ENCODE data around the gene KLRK1.
"Not testable (repeated sequence)": the region's sequence is repeated elsewhere in the genome, so short reads cannot be mapped to it uniquely, and the experiment has no call there.

KLRK1 gene

DNA sequence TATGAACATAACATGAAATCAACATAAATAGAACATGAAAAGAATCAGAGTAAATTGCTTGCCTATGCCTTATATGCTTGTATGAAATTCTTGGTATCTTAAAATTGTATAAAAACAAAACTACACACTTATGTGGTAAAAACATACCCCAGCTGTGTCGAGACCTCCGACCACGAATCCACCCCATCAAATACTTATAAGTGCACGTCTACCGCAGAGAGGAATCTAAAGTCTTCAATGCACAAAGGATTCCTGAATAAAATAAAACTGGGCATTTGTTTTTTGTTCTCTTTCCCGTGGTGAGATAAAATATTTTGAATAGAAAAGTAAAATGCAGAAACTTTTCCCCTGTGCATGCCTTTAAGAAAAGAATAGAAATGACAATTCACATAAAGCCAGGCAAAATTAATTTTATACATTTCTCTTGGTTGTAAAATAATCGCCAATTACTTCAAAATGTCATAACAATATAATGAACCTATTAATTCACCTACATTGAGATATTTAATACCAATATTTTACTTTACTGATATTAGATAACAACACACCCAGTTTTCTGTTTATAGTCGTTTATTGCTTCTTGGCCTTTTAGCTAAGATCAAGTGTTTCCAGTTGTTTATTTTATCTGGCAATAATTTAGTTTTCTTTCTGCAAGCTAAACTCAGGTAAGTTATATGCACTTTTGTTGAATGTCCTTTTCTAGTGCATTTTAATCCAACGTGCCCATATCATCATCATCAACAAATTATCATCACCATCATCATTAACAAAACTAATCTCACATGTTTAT lies 1.0 kb downstream of the KLRK1 start:
- DNase-seq, result no peak

DNA sequence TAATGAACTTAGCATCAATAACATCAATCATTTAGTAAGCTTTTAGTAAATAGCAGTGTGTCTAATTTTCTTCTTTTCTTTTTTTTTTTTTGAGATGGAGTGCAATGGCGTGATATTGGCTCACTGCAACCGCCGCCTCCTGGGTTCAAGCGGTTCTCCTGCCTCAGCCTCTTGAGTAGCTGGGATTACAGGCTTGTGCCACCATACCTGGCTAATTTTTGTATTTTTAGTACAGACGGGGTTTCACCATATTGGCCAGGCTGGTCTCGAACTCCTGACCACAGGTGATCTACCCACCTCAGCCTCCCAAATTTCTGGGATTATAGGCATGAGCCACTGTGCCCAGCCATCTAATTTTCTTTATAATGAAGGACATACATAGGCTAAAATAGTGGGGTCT lies 2.3 kb downstream of the KLRK1 start:
- DNase-seq, result not testable (repeated sequence)

DNA sequence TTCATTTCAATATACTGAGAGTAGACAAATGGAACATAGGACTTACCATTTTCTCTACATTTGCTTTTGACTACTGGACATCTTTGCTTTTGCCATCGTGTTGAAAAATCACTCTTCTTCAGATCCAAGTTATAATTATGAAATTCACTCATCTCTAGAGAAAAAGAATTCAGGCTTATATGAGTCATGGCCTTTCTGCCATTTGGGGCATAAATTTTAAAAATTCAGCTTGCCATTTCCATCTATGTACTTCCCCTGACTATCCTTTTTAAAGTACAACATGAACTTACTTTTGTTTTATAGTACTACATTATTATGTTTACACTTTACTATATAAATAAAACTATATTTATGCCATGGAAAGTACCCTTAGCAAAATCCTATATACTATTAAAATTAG lies 3.0 kb downstream of the KLRK1 start:
- DNase-seq, result no peak

DNA sequence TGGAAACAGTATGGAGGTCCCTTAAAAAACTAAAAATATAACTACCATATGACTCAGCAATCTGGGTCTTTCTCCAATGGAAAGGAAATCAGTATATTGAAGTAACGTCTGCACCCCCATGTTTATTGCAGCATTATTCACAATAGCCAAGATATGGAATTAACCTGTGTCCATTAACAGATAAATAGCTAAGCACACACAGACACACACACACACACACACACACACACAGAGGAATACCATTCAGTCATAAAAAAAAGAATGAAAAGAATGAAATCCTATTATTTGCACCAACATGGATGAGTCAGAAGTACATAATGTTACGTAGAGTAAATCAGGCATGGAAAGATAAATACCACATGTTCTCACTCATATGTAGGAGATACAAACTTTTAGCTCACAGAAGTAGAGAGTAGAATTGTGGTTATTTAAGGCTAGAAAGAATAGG lies 4.7 kb downstream of the KLRK1 start:
- DNase-seq, result no peak

DNA sequence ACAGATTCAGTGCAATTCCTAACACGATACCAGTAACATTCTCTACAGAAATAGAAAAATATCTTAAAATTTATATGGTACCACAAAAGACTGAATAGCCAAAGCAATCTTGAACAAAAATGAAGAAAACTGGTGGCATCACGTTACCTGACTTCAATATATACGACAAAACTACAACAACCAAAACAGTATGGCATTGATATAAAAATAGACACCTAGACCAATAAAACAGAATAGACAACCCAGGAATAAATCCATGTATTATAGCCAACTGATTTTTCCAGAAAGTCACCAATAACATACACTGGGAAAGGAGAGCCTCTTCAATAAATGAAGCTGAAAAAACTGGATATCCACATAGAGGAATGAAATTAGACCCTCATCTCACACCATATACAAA lies 5.7 kb downstream of the KLRK1 start:
- no peak for DNase-seq

DNA sequence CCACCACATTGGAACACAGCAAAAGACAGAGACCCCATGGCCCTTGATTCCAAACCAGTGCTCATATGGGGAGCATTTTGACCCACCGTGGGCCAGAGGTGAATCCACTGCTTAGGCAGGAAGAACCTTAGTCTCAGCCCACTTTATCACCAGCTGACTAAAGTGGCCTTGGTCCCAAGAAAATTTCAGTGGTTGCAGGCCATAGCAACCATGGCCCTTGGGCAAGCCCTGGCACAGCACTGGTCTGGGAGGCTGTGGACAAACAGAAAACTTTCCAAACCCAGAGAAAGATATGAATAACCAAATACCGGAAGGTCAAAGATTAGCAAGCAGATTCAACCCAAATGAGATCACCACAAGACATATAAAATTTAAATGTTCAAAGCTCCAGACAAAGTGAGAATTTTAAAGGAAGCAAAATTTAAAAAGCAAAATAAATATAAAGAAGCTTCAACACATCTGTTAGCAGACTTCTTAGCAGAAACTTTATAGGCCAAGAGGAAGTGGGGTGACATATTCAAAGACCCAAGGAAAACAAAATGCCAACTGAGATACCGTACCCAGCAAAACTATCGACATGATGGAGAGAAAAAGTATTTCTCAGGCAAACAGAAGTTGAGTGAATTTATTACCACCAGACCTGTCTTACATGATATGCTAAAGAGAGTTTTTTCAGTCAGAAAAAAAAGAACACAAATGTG lies 7.8 kb downstream of the KLRK1 start:
- no peak for DNase-seq

DNA sequence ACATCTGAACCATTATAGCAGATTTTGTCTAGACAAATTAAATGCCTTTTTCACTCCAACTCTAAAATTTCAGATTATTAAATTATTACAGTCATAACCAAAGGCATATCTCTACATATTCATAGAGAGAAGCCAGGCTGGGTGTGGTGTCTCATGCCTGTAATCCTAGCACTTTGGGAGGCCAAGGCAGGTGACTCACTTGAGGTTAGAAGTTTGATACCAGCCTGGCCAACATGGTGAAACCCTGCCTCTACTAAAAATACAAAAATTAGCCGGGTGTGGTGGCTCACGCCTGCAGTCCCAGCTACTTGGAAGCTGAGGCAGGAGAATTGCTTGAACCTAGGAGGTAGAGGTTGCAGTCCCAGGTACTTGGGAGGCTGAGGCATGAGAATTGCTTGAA lies 11.1 kb downstream of the KLRK1 start:
- DNase-seq, result not testable (repeated sequence)

DNA sequence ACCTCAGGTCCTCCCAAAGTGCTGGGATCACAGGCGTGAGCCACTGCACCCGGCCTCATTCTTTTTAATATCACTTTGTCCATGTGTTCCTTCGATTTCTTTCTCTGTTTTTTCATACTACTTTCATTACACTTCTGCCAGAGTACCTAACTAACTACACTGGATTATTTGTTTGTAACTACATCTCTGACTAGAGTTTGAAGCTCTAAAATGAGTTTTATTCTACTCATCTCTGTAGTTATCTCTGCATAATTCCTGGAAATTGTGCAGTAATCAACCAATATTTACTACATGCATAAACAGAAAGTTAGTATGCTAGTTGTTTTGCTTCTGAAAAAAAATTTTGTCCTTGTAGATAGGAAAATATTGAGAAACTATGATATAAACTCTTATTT lies 15.2 kb downstream of the KLRK1 start:
- DNase-seq, result no peak

DNA sequence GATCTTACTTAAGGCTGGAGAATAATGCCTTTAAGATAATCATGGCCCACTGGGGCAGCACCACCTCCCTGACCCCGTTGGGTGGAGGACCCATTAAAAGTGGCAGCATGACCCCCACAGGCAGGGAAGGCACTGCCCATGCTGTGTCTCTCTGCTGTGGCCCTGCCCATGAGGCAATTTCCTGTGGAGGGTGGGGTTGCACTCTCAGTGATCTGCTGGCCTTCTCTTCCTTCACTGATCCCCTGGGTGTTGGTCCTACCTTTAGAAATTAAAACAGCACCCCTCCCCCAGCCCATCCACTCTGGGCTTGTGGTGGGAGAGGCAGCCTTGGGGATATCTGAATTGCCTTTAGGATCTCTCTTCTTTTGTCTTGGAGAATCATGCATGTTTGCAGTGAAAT lies 17.3 kb downstream of the KLRK1 start:
- DNase-seq, result no peak

DNA sequence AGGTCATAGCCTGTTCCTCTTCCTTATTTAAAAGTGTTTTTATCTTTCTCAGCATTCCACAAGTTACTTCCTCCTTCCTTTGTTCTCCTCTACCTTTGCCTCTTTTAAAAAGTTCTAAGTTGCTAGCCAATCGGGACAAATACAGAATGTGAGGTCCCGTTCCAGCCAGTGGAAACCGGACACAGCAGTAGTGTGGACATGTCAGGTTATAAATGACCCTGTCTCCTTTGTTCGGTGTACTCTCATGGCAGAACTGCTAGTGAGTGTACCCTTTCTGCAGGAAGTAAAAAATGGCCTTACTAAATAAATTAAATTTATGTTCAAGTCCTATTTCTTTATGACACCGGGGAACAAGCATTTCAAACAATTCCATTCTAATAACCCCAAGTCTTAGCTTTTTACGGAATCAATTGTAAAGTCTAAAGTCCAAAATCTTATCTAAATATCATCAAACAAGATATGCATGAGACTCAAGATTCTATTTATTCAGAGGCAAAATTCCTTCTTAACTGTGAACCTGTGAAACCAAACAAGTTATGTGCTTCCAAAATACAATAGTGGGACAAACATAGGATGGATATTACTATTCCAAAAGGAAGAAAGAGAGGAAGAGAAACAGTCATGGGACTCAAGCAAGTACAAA lies 17.8 kb downstream of the KLRK1 start:
- DNase-seq, result not testable (repeated sequence)

DNA sequence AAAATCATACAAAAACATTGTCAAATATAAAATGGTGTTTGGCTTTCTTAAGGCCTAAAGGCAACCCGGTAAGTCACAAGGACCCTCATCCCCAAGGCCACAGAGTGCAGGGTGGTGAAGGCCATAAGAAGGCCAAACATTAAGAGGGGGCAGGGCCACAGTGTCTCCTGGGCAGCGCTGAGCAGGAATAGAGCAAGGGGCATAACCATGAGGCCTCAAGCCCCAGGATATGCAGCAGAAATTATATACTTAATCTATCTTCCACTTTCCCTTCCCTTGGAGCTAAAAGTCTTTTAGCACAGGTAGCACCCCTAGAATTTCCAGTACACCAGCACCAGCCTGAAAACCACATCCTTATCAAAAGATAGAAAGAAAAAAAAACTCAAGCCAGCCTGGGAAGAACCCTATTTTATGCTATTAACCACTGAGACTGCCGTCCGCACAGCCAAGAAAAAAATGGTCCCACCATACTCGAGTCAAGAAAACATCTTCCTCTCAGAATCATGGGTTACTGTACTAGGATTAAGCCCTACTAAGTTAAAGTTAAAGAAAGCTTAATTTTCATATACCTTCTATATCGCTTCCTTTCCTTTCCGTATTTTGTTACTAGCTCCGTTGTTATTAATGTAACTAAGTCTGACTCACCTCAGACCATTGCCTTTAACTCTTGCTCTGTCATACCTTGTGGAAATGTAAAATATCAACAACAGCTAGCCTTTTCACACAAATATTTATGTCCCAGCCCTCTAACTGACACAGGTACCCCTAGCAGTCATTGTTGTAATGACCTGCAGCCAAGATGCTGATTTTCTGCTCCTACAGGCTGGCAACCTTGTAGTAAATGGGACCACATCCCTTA lies 20.1 kb downstream of the KLRK1 start:
- DNase-seq, result no peak

DNA sequence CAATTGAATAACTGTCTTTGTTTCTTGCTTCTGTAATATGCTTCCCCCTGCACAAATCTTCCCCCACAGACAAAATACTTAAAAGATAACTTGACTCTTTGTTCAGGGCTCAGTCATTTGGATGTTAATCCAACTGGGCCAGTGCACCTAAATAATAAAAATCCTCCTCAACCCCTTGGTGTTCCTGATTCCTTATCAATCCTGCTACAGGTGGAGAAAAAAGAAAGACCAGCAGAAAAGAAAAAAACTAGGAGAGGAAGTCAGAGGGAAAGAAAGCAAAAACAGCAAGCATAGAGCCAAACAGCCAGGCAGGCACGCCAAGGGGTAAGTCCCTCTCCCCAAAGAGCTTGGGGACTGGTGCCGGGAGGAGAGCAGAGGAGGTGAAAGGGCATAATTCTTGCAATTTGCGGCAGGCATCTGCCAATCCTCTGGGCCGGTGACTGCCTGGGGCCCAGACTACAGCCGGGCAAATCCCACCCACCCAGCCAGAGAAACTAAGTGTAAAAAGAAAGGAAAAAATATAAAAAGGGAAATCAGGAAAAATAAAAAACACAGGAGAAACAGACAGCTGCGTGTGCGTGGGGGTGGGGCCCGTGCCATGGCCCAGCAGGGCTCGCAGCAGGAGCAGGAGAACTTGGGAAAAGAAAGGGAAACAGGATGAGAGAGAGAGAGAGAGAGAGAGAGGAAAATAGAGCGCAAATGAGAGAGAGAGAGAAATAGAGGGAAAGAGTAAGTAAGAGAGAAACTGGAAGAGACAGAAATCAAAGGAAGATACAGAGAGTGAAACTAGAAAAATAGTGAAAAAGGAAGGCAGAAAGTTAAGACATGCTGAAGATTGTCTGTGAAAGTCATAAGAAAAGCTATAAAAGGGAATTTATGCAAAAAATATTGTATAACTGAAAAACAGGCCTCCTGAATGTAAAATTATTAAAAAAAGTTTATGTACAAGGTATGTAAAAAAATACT lies 21.4 kb downstream of the KLRK1 start:
- DNase-seq, result no peak

DNA sequence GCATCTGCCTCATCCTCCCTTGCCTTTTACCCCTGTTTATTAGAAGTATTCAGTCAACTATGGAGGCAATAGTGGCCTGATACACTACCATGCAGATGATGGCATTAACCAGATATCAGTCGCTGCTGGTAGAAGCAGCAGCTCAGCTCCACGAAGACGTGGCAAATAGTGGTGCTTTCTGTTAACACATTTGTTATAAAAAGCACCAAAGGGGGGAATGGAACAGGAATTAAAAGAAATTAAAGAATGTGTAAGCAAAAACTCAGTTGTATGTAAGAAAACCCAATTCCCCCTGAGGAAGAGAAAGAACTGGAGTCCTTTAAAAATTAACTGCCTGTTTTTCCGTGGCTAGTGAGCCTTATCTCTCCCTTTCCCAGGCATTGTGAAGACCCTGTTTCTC lies 22.1 kb downstream of the KLRK1 start:
- DNase-seq, result not testable (repeated sequence)

DNA sequence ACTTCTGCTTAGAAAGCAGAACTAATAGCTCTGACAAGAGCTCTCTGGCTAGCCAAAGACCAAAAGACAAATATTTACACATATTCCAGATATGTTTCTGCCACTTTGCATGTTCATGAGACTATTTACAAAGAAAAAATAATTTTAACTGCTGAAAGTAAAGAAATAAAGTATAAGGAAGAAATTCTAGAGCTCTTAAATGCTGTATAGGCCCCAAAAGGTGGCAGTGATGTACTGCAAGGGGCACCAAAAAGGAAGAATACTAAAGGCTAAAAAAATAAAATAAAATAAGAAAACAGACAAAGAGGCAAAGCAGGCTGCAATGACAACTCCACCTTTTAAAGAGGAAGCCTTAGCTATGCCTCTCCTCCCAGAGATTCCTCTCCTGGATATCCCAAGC lies 23.0 kb downstream of the KLRK1 start:
- no peak for DNase-seq

DNA sequence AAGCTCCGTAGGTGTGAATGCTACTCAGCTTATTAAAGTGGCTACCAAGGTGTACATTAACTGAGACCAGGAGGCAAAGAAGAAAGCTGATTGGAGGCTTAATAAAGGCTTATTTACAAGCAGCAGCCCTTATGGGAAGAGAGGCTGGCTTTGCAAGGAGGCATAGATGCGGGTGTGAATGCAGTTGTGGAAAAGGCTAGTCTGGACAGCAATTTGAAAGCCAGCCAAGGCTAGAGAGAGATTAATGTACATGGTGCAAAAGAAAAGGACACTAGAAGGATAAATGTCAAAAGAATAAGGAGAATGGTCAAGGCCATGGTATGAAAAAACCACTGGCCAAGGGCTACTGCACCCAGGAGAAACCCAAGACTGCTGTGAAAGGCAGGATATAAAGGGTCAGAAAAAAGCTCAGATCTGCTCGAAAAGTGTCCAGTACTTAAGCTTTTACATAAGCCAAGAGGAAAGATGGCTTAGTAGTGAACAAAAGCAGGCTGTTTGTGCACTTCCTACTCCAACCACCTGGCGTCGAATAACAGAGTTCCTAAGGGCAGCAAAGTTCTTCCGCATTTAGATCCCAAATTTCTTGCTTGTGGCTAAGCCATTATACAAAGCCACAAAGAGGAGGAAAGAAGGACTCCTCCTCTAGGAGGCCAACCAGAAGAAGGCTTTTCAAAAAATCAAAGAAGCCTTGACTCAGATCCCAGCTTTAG lies 24.0 kb downstream of the KLRK1 start:
- DNase-seq, result peak in 1 of 2 donors; percentile 42

DNA sequence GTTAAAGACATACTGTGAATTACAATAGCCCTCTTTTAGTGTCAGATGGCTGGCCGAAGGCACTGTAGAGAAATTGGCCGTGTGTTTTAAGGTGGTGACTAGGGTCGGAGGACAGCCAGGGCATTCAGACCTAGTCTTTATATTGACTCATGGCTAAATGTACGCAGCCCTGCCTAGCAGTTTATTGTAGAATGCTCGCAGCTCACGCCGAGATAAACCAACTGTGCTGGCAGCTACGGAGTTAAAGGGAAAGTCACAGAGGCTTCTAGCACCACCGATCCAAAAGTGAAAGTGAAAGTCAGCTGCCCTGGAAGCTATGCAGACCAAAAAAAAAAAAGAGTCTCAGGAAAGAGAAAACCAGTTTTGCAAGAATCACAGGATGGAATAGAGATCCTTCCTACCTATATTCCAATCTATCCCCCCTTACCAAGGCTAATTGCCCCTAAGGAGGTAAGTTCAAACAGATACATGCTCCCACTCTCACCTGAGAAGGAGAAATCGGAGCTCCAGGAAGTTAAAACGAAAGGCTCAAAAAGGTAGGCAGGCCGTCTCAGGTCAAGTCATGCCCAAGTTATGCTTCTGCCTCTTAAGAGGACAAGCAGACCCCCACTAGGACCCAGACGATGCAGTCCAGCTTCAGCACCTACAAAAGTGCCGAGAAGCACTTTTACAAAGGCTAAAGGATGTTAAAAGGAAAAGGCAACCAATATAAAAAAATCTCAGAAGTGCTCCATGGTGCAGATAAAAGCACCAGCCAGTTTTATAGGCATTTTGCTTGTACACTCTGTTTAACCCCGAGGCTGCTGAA lies 24.8 kb downstream of the KLRK1 start:
- DNase-seq, result peak; percentile 66 to 74

DNA sequence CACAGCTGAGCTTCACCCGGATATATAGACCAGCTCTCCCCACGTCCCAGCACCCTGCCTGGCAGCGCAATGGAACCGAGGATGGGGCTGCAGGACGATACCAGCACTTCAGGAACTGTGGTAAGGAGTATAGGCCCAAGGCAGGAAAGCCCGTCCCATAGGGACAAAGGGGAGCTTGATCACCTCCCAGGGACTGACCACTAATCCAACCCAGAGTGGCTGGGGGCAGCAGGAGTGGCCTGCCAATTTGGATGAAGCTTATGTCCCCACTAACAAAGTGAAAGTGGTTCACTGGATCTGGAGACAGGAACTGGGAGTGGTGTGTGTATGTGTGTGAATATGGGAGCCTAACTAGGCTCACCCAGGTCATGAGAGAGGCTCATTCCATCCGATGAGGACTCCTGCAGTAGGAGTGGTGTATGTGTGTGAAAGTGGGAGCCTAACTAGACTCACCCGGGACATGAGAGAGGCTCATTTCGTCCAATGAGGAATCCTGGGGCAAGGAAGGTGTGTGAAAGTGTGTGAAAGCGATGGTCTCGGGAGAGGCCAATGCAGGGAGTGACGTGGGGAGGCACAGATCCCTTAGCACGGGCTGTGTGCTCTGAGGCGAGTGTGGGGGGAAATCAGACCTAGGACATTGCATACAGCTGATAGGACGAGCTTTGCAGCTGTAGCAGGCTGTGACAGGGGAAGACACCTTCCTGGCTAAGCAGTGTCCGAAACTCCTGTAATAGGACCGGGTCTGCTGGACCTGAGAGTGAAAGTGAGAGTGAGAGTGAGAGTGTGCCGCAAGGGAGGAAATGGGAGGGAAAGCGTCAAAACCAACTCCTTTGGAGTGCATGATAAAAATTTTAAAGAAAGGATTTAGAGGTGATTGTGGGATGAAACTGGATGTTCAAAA lies 25.7 kb downstream of the KLRK1 start:
- peak; percentile 16 to 32 for DNase-seq

DNA sequence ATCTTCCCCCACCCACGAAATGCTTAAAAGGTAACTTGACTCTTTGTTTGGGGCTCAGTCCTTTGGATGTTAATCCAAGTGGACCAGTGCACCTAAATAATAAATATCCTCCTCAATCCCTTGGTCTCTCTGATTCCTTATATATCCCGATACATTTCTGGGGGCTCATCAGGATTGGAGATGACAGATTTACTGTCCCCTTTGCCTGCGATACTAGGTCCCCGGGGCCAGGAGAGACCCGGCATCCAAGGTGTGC lies 26.3 kb downstream of the KLRK1 start:
- no peak for DNase-seq
